BLaER1 (cell line): ENCODE data around the gene TEX52.

Source experiments
- H3K27ac ChIP-seq: shearing (Covaris generic); formaldehyde crosslinking; 2 replicates; pipeline ENCODE4 v1.8.1; 2022
- H3K27me3 ChIP-seq: shearing (Covaris generic); formaldehyde crosslinking; 2 replicates; pipeline ENCODE4 v1.8.1; 2022
- H3K36me3 ChIP-seq: shearing (Covaris generic); formaldehyde crosslinking; 2 replicates; pipeline ENCODE4 v1.8.1; 2022
- H3K4me1 ChIP-seq: shearing (Covaris generic); formaldehyde crosslinking; 2 replicates; pipeline ENCODE4 v1.8.1; 2022
- H3K4me2 ChIP-seq: shearing (Covaris generic); formaldehyde crosslinking; 2 replicates; pipeline ENCODE4 v1.8.1; 2022
- H3K4me3 ChIP-seq: shearing (Covaris generic); formaldehyde crosslinking; 2 replicates; pipeline ENCODE4 v1.8.1; 2022
- H3K9ac ChIP-seq: shearing (Covaris generic); formaldehyde crosslinking; 2 replicates; pipeline ENCODE4 v1.8.1; 2022
- H3K9me3 ChIP-seq: shearing (Covaris generic); formaldehyde crosslinking; 2 replicates; pipeline ENCODE4 v1.8.1; 2022
- H4K20me1 ChIP-seq: shearing (Covaris generic); formaldehyde crosslinking; 2 replicates; pipeline ENCODE4 v1.8.1; 2022
- Cebpa-rat ChIP-seq: shearing (Covaris generic); IDR thresholded peaks from 2 replicates; pipeline ENCODE4 v1.8.1; 2022

TEX52 gene

DNA sequence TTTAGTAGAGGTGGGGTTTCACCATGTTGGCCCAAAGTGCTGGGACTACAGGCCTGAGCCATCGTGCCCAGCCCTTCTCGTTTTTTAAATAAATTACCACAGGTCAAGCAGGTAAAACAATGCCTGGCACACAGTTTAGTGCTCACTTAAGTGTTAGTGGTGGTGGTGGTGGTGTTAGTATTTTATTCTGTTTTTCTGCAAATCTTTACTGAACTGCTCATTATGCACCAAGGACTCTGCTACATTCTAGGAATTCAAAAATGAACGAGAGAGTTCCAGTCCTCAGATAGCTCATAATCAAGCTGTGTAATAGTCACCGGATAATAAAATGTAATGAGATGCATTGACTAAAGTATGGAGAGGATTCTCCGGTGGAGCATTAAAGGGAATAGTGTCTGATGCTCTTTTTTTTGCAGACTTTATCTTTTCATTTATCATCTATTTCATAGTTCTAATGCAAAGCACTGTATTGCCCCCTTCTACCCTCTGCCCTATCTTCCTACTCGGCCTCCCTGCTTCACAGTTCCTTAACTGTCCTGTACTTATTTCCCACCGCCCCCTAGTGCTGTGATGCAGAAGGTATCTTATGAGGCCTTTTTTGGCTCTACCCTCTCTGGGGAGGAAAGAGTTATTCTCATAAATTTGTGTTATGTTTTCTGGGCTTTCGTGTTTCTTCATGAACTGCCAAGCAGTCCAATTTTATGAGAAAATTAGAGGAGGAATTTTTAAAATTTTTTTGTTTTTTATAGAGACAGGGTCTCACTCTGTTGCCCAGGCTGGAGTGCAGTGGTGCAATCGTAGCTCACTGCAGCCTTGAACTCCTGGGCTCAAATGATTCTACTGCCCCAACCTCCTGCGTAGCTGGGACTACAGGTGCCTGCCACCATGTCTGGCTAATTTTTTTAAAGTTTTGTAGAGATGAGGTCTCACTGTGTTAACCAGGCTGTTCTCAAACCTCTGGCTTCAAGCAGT lies 43.3 kb downstream of the TEX52 start:
- no peak for TF ChIP-seq Cebpa-rat
- Histone ChIP-seq H3K9ac (peak overlapping the region; percentile 86), H4K20me1 (peaks cover 15% of the 10 kb centered on the region; the same call in 1 of the 2 replicates), H3K4me3 (peak overlapping the region; percentile 78), H3K9me3 (no peaks in the 10 kb centered on the region), H3K4me1 (peaks cover 18% of the 10 kb centered on the region), H3K27me3 (no peaks in the 10 kb centered on the region), H3K4me2 (peak overlapping the region; percentile 94), H3K27ac (peak overlapping the region; percentile 90), H3K36me3 (peaks cover 37% of the 10 kb centered on the region)

DNA sequence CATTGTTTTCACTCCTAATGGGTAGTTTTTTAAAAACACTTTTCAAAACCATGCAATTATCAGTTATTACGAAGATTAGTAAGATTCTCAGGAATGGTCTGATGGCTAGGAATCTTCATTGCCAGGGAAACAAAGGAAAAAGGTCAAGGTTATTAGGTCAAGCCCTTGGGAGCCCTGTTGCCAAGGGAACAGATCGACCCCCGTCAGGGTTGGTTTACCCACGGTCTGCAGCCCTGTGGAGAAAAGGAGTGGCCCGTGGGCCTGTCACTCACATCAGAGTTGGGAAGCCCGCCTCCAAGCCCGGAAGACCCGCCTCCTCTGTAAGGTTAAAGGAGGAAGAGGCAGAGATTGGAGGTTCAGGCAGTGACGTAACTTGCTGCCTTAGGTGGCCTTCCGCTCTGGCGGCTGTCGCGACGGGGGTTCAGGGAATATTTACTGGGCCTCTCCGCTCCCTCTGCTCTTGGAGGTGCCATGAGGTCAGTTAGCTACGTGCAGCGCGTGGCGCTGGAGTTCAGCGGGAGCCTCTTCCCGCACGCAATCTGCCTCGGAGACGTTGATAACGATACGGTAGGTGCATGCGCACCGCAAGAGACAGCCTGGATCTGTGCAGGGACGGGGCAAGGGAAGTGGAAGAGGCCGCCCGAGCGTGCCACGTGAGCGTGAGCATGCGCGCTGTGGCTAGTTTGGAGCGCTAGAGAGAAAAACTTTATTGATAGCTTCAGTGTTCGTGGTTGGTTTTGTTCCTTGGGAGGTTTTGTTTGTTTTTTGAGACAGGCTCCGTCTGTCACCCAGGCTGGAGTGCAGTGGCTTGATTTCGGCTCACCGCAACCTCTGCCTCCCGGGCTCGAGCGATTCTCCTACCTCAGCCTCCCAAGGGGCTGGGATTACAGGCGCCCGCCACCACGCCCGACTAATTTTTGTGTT lies 44.3 kb downstream of the TEX52 start, which contains the start of gene ITFG2:
TSS of gene ITFG2 (plus strand) at position 379 of the 924 bp plus-strand sequence. CDS start at position 472, 93 bp downstream.
- peaks cover 27% of the 10 kb centered on the region for H3K36me3 ChIP-seq
- H3K27ac ChIP-seq = peak within 1 kb of the TSS; percentile 90
- TF ChIP-seq Cebpa-rat = 0 out of 2 replicates have a peak, but pooled peaks have one; percentile 17

DNA sequence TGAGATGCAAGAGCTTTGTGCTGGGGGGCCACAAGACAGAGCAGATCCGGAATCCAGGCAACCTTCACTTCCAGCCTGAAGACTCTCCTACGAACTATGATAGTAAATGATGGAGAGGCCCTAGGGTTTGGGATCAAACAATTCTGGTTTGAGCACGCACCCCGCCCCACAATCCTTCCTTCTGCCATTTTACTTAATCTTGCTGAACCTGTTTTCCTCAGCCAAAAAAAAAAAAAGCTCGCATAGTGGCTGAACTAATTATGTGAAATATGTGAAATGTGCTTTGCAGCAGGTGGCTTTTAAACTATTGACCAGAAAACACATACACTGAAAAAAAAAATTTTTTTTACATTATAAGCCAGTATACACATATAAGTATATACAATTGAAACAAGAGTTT lies 45.0 kb downstream of the TEX52 start:
- H3K9ac ChIP-seq = no peak overlapping the region
- H3K27ac ChIP-seq = no peak overlapping the region
- H3K9me3 ChIP-seq = no peaks in the 10 kb centered on the region
- peaks cover 18% of the 10 kb centered on the region for H3K4me1 ChIP-seq
- H4K20me1 ChIP-seq = peaks cover 9% of the 10 kb centered on the region; the same call in 1 of the 2 replicates
- TF ChIP-seq Cebpa-rat = no peak
- peaks cover 23% of the 10 kb centered on the region for H3K36me3 ChIP-seq
- H3K27me3 ChIP-seq = no peaks in the 10 kb centered on the region
- peak overlapping the region; percentile 73 for H3K4me2 ChIP-seq
- peak overlapping the region; percentile 78 for H3K4me3 ChIP-seq

More for the DNA sequence above, 44.3 kb downstream of the TEX52 start, which contains the start of gene ITFG2:
- peaks cover 15% of the 10 kb centered on the region; the same call in 1 of the 2 replicates for H4K20me1 ChIP-seq
- H3K4me3 ChIP-seq = peak within 1 kb of the TSS; percentile 78
- H3K27me3 ChIP-seq = no peaks in the 10 kb centered on the region
- peaks cover 18% of the 10 kb centered on the region for H3K4me1 ChIP-seq
- no peaks in the 10 kb centered on the region for H3K9me3 ChIP-seq
- H3K9ac ChIP-seq = peak within 1 kb of the TSS; percentile 86
- peak within 1 kb of the TSS; percentile 94 for H3K4me2 ChIP-seq

DNA sequence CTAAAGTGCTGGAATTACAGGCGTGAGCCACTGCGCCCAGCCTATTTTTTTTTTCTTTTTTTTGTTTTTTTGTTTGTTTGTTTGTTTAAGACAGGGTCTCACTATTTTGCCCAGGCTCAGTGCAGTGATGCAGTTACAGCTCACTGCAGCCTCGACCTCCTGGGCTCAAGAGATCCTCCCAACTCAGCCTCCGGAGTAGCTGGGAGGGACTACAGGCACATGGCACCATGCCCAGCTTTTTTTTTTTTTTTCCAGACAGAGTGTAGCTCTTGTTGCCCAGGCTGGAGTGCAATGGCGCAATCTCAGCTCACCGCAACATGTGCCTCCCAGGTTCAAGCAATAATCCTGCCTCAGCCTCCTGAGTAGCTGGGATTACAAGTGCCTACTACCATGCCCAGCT lies 50.1 kb downstream of the TEX52 start:
- Histone ChIP-seq H3K9me3 (no peaks in the 10 kb centered on the region), H3K4me3 (no peak overlapping the region), H3K4me1 (peaks cover 20% of the 10 kb centered on the region), H3K27ac (no peak overlapping the region), H3K36me3 (peaks cover 50% of the 10 kb centered on the region), H4K20me1 (peaks cover 21% of the 10 kb centered on the region; the same call in 1 of the 2 replicates), H3K27me3 (no peaks in the 10 kb centered on the region), H3K9ac (no peak overlapping the region), H3K4me2 (no peak overlapping the region)
- TF ChIP-seq Cebpa-rat = no peak

DNA sequence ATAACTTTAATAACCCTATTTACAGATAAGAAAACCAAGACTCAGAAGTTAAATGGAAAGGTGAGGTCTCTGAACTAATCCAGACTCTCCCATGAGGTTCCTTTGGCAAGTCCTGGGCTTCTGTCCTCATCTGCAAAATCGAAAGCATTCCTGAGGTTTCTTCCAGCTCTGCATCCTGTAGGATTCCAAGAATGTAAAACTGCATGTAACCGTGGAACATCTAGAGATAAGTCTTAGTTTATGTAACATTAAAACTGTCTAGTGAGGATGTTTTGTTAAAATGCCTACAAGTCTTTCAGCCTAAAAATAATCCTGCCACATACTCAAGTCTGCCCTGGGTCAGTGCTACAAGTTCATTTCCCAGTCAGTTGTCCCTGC lies 51.7 kb downstream of the TEX52 start:
- H4K20me1 ChIP-seq = peaks cover 37% of the 10 kb centered on the region
- no peak overlapping the region for H3K9ac ChIP-seq
- H3K4me3 ChIP-seq = no peak overlapping the region
- no peaks in the 10 kb centered on the region for H3K9me3 ChIP-seq
- no peak for TF ChIP-seq Cebpa-rat
- no peak overlapping the region for H3K27ac ChIP-seq
- H3K36me3 ChIP-seq = peaks cover 65% of the 10 kb centered on the region
- H3K4me2 ChIP-seq = no peak overlapping the region
- peaks cover 18% of the 10 kb centered on the region for H3K4me1 ChIP-seq
- H3K27me3 ChIP-seq = no peaks in the 10 kb centered on the region

DNA sequence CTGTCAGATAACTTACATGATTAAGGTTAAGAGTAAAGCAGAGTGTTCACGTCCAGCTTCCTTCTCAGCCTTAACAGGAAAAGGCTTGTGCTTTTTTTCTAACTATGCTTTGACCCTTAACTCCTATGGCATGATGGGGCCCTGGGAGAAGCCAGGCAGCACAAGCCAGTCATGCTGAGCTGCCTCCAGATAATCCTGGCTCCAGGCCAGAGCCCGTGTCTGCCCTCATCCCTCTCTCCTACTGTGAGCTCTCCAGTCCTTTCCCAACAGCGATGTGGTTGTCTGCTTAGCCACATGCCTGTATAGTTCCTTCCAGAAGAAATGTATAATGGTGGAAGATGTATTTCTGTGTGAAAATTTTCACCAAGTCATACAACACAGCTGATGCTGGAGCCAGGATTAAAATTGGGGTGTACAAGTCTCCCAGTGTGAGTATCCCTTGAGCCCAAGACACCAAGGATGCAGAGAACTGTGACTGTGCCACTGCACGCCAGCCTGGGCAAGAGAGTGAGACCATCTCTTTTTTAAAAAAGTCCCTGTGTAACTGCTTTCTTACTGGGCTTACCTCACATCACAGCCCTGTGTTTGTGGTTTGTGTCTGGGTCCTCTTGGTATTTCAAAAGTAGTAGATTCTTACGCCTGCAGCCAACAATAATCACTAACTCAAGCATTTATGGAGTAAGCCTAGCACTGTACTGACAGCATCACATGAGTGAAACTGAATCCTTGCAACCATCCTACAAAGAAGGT lies 52.3 kb downstream of the TEX52 start:
- no peak for TF ChIP-seq Cebpa-rat
- Histone ChIP-seq H3K27ac (no peak overlapping the region), H3K4me1 (peaks cover 18% of the 10 kb centered on the region), H3K27me3 (no peaks in the 10 kb centered on the region), H3K4me3 (no peak overlapping the region), H3K9me3 (no peaks in the 10 kb centered on the region), H4K20me1 (peaks cover 42% of the 10 kb centered on the region), H3K9ac (no peak overlapping the region), H3K36me3 (peaks cover 71% of the 10 kb centered on the region), H3K4me2 (peak overlapping the region; percentile 25; the same call in 1 of the 2 replicates)

DNA sequence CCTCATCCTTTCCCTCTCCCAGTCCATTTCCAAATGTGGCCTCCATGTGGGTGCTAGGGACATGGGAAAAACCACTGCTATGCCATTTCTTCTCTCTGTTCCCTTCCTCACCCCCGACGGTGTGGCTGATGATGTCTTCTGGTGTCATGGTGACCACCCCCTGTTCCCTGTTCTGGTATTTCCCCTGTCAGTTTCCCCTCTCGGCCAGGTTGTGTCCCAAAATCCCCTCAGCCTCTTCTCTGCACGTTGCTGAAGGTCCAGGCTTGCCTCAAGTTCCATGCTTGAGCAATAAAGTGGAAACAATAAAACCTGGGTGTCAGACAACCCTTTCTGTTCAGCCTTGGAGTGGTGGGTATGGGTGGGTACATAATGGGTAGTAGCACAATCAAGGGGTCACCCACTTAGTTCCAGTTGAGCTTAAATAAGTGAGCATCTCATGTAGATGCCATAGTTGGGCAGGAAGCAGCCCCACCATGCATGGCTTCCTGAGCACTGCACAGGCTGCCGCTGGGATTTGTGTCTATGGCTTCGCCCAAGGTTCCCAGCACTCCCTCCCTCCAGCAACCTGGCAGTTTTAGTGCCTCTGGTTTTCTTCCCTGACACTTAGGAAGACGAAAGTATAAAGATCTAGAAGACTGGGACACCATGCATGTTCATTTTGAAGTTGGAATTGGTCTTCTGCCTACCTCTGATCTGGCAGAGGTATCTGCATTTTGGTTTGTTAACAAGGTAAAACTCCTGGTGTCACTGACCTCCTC lies 53.0 kb downstream of the TEX52 start:
- Histone ChIP-seq H3K27ac (no peak overlapping the region), H3K36me3 (peaks cover 79% of the 10 kb centered on the region), H3K9ac (no peak overlapping the region), H3K4me3 (no peak overlapping the region), H3K9me3 (no peaks in the 10 kb centered on the region), H3K4me2 (peak overlapping the region; percentile 25), H3K4me1 (peaks cover 18% of the 10 kb centered on the region), H3K27me3 (no peaks in the 10 kb centered on the region), H4K20me1 (peaks cover 50% of the 10 kb centered on the region)
- TF ChIP-seq Cebpa-rat = no peak

DNA sequence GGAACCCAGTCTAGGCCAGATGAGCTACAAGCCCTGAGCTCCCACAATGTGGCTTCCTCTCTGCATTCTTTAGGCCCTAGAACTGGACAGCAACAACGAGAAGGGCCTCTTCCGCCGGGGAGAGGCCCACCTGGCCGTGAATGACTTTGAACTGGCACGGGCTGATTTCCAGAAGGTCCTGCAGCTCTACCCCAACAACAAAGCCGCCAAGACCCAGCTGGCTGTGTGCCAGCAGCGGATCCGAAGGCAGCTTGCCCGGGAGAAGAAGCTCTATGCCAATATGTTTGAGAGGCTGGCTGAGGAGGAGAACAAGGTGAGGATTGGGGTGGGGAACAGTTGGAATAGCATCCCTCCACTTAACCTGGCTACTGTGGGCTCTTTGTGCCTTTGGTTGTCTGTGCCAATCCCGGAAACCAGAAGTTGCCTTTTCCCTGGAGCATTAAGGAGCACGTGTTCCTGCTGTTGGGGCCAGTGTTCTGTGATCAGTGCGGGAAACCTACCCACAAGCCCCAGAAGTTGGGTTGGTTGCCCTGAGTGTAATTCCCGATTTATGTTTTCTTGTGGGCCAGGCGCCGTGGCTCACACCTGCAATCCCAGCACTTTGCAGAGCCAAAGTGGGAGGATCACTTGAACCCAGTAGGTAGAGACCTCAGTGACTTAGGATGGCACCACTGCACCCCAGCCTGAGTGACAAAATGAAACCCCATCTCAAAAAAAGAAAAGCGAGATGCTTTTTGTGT lies 55.6 kb downstream of the TEX52 start:
- Histone ChIP-seq H3K27ac (no peak overlapping the region), H3K4me2 (no peak overlapping the region), H3K4me3 (no peak overlapping the region), H3K4me1 (peaks cover 28% of the 10 kb centered on the region), H3K9me3 (no peaks in the 10 kb centered on the region), H3K9ac (no peak overlapping the region), H3K36me3 (peaks cover 94% of the 10 kb centered on the region), H3K27me3 (no peaks in the 10 kb centered on the region), H4K20me1 (peaks cover 76% of the 10 kb centered on the region)
- TF ChIP-seq Cebpa-rat = no peak
